Forelimb muscle (tissue), 1 donor: ENCODE data around the gene KIR2DL1. TPM values are rescaled to one million over a fixed set of nuclear protein-coding genes. Genes with fewer than 3 reads are reported as not detected.
"Not testable (repeated sequence)": the region's sequence is repeated elsewhere in the genome, so short reads cannot be mapped to it uniquely, and the experiment has no call there.

Experiments used
- DNase-seq: peaks from one replicate; pipeline ENCODE4 v3.0.0-alpha.2; 2013; ENCODE audit warnings: low read depth
- polyA plus RNA-seq: library from polyadenylated mRNA; unstranded; fragments of 120-200 nt; gene quantifications from one replicate; pipeline ENCODE4 v1.2.1, GENCODE V29; 2013; ENCODE audit not compliant: insufficient read length

Gene KIR2DL1
- polyA plus RNA-seq, 1 donor = not detected

DNA sequence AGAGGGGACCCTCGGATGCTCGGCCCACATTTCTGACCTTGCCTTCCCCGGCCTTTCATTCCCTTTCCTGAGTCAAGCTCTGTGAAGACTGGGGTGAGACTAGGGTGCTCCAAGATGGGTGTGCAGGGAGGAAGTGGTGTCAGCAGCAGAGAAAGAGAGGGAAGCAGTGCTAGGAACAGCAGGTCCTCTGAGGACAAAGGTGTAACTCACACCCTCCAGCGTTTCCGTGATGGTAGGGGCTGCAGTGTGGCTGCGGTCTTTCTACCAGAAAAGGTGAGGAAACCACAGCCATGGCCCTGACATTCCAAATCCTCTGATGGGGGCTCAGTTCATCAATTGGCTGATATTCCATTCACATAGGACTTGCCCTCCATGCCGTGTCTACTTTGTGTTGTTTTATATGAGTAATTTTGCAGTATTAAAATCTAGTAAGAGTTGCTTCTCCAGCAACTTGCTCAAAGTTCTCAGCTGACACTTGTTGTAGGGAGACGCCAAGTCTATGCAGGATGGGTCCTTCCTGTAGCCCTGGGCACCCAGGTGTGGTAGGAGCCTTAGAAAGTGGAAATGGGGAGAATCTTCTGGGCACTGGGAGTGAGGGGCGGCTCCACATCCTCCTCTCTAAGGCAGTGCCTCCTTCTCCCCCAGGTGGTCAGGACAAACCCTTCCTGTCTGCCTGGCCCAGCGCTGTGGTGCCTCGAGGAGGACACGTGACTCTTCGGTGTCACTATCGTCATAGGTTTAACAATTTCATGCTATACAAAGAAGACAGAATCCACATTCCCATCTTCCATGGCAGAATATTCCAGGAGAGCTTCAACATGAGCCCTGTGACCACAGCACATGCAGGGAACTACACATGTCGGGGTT is 48.3 kb downstream of the KIR2DL1 start:
- no peak for DNase-seq

DNA sequence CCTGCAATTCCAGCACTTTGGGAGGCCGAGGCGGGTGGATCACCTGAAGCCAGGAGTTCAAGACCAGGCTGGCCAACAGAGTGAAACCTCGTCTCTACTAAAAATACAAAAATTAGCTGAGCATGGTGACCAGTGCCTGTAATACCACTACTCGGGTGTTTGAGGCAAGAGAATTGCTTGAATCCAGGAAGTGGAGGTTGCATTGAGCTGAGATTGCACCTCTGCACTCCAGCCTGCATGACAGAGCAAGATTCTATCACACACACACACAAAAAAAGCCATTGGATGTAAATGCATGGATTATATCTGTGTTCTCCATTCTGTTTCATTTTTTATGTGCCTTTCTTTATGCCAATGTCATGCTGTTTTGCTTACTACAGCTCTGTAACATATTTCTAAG is 54.8 kb downstream of the KIR2DL1 start:
- DNase-seq = not testable (repeated sequence)

DNA sequence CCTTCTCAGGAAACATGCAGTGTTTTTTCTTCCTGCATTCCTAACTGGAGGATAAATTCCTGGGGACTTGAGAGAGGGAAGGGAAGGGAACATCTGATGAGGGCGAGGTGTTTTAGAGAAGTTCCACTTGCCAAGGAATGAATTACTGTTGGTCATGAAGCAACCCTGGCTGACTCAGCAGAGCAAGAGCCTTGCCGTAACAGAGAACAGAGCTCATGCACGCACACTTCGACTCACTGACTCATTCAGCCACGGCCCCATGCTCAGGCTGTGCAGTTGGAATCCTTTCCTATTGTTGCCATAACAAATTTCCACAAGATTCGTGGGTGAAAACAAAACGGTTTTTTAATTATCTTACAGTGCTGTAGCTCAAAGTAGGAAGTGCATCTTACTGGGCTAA is 55.7 kb downstream of the KIR2DL1 start:
- DNase-seq = not testable (repeated sequence)

DNA sequence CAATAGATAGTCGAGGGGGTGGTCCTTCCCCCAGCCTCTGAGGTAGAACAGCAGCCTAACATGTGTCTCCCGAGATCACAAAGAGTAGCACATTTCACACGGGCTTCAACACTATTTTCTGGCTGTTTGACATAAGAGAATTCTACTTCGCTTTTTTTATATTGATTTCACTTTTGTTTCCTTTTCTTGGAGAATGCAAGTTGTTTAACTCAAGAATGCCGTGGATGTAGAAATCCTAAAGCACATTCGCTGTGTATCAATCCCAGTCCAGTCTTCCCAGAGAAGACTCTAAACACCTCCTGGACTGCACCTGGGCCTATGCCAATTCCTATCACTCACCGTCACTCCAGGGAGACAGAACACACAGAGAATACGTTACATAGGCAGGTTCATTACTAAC is 58.5 kb downstream of the KIR2DL1 start:
- not testable (repeated sequence) for DNase-seq

DNA sequence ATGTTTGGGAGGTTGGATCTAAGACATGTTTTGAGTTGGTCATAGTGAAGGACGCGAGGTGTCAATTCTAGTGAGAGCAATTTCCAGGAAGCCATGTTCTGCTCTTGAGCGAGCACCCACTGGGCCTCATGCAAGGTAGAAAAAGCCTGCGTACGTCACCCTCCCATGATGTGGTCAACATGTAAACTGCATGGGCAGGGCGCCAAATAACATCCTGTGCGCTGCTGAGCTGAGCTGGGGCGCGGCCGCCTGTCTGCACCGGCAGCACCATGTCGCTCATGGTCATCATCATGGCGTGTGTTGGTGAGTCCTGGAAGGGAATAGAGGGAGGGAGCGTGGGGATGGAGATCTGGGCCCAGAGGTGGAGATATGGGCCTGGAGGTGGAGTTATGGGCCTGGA is 62.9 kb downstream of the KIR2DL1 start, which contains the start of gene KIR2DS4:
KIR2DS4 (plus strand) TSS at position 181 of the 400 bp plus-strand sequence.
- not testable (repeated sequence) for DNase-seq

Other genes starting within 250 kb of the KIR2DL1 start
- gene LILRA2, start 196.0 kb upstream of the KIR2DL1 start, polyA plus RNA-seq = 0.81 TPM
- gene LILRA1, start 176.2 kb upstream of the KIR2DL1 start, polyA plus RNA-seq = 0.46 TPM
- gene LILRB1, start 139.3 kb upstream of the KIR2DL1 start, polyA plus RNA-seq = 1.1 TPM
- 0.63 TPM for gene LILRB4, start 106.8 kb upstream of the KIR2DL1 start, polyA plus RNA-seq
- gene KIR3DL3, start 45.4 kb upstream of the KIR2DL1 start, polyA plus RNA-seq = not detected
- gene KIR2DL3, start 31.3 kb upstream of the KIR2DL1 start, polyA plus RNA-seq = not detected
- not detected for gene KIR2DL4, start 33.8 kb downstream of the KIR2DL1 start, polyA plus RNA-seq
- not detected for gene KIR3DL1, start 46.7 kb downstream of the KIR2DL1 start, polyA plus RNA-seq
- gene KIR2DS4, start 62.9 kb downstream of the KIR2DL1 start, polyA plus RNA-seq = not detected
- not detected for gene KIR3DL2, start 80.7 kb downstream of the KIR2DL1 start, polyA plus RNA-seq
- 0.34 TPM for gene FCAR, start 104.4 kb downstream of the KIR2DL1 start, polyA plus RNA-seq
- 0.53 TPM for gene NCR1, start 136.4 kb downstream of the KIR2DL1 start, polyA plus RNA-seq
- not detected for gene NLRP7, start 177.7 kb downstream of the KIR2DL1 start, polyA plus RNA-seq
- 1.2 TPM for gene NLRP2, start 196.6 kb downstream of the KIR2DL1 start, polyA plus RNA-seq